HG03575 (cell line): ENCODE results near the gene GEN1.
A peak's percentile ranks its signal among the peaks of the same experiment; 100 is the strongest.

Experiments used
- ATAC-seq: cut with Tn5 transposase; IDR thresholded peaks from one replicate; pipeline ENCODE4 v1.9.1; 2021; ENCODE audit not compliant: unreplicated experiment, insufficient number of reproducible peaks, low FRiP score; ENCODE audit errors: extremely low read depth

Gene GEN1

GRCh38 chr2:17752246-17752645 is 1.7 kb upstream of the GEN1 start:
- ATAC-seq, result peak; percentile 22

GRCh38 chr2:17752892-17753802 is 791 bp upstream of the GEN1 start:
- ATAC-seq, result no peak

- ATAC-seq, result no peak
Measured at GRCh38 chr2:17754773-17755425, 961 bp downstream of the GEN1 start.

GRCh38 chr2:17756668-17757067 is 2.7 kb downstream of the GEN1 start:
- no peak for ATAC-seq

- ATAC-seq, result no peak
Measured at GRCh38 chr2:17757321-17757720, 3.4 kb downstream of the GEN1 start.

GRCh38 chr2:17758118-17758517 is 4.2 kb downstream of the GEN1 start:
- ATAC-seq, result no peak

GRCh38 chr2:17759805-17760204 is 5.9 kb downstream of the GEN1 start:
- no peak for ATAC-seq

- no peak for ATAC-seq
Measured at GRCh38 chr2:17762451-17762850, 8.5 kb downstream of the GEN1 start.

- no peak for ATAC-seq
Measured at GRCh38 chr2:17763641-17764333, 9.8 kb downstream of the GEN1 start.

GRCh38 chr2:17765398-17765797 is 11.5 kb downstream of the GEN1 start:
- ATAC-seq, result no peak

- no peak for ATAC-seq
Measured at GRCh38 chr2:17768894-17769293, 15.0 kb downstream of the GEN1 start.

GRCh38 chr2:17771956-17772355 is 18.0 kb downstream of the GEN1 start:
- no peak for ATAC-seq

- no peak for ATAC-seq
Measured at GRCh38 chr2:17772532-17772931, 18.6 kb downstream of the GEN1 start.

GRCh38 chr2:17780546-17780945 is 26.6 kb downstream of the GEN1 start:
- no peak for ATAC-seq

- no peak for ATAC-seq
Measured at GRCh38 chr2:17781482-17781881, 27.5 kb downstream of the GEN1 start.

- ATAC-seq, result no peak
Measured at GRCh38 chr2:17786727-17787126, 32.8 kb downstream of the GEN1 start.

GRCh38 chr2:17788773-17789172 is 34.8 kb downstream of the GEN1 start:
- ATAC-seq, result no peak

GRCh38 chr2:17790536-17790935 is 36.6 kb downstream of the GEN1 start:
- ATAC-seq, result no peak

GRCh38 chr2:17791121-17791816 is 37.3 kb downstream of the GEN1 start:
- no peak for ATAC-seq
